Measurements from ENCODE around the gene FMNL2.

Gene FMNL2

DNA sequence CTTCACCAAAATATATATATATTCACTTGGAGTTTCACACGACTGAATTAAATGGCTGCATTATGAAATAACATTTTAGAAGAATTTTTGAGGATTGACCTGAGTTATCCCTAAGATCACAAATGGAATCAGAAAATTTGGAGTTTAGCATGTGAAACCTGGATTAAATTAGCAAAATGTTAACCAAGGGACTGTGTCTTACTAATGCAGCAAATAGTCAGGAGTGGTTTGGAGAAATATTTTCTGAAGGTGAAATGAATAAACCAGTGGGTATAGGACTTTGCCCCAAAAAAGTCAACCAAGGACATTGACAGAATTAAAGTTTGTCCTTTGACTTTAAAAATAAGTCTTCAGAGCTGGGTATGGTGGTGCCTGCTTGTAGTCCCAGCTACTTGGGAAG is 271.1 kb downstream of the FMNL2 start:
- no peak for DNase-seq (ENCODE audit: low read depth in 2 of 2, low spot score in 1 of 2)

DNA sequence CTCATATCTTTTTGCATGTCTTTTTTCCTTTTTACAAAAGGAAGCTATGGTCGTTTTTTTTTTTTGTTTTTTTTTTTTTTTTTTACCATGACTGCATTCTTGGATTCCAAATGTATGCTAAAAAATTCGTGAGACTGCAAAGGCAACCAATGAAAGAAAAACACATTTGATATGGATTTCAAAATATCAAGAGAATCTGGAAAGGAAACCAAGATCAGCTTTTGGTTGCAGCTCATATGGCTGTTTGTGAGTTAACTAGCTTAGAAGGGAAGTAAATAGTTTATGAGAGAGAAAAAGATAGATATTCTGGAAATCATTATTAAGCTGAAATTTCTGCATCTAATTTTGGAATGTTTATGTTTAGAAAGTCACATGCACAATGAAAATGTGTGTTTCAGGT is 272.0 kb downstream of the FMNL2 start:
- no peak for DNase-seq (ENCODE audit: low read depth in 2 of 2, low spot score in 1 of 2)

DNA sequence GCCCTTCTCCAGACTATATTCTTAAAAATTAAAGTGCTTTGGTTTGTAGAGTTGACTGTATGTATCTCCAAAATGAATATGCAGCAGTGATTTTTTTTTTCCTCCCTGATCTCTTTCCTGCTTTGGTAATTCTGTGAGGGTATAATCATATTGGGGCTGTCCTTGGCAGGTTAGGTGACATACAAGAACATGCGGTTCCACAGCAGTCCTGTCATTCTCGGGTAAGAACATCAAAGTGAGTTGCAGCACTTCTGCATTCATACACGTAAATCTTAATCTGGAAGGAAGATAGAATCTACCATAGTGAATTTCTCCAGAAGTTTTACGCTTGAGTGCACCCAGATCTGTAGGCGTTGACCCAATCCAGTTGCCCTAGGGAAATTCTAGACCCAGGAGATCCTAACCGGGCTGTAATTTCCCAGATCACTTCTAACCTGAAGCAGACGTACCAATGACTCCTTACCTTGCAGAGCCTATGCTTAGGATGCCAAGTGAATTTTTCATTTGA is 272.9 kb downstream of the FMNL2 start:
- DNase-seq (ENCODE audit: low read depth in 2 of 2, low spot score in 1 of 2), result no peak

DNA sequence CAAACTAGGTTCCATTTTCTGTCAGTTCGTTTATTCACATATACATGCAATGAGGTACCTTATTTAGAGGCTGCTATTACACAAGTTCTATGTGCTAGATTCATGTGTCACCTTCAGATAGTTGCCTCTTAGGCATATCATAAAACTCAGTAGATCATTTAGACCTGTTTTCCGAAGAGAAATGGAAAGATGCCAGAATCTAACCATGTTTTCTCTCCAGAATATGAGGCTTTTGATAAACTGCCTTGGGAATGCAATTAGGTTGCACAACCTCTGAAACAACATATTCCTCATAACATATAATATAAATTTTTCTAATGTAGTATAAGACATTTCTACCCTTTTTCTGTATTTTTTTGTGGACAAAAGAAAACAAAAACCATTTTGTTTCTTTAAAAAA is 274.2 kb downstream of the FMNL2 start:
- DNase-seq (ENCODE audit: low read depth in 2 of 2, low spot score in 1 of 2), result no peak

DNA sequence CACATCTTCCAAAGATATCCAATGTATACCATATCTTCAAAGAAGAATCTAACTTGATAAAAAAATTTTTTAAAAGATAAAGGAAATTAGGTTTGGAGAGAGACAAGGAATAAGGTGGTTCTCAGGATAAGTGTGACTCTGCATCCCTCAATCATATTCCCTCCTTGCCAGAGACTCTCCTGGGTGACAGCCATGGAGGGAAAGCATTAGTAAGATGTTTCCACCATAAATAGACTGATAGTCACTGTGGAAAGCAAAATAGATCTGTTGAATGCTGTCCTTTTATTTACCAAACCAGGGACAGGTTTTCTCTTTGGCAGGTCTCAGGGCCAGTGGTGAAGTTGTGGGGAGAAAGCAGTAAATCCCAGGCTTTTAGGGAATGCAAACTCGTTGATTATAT is 274.7 kb downstream of the FMNL2 start:
- no peak for DNase-seq (ENCODE audit: low read depth in 2 of 2, low spot score in 1 of 2)

DNA sequence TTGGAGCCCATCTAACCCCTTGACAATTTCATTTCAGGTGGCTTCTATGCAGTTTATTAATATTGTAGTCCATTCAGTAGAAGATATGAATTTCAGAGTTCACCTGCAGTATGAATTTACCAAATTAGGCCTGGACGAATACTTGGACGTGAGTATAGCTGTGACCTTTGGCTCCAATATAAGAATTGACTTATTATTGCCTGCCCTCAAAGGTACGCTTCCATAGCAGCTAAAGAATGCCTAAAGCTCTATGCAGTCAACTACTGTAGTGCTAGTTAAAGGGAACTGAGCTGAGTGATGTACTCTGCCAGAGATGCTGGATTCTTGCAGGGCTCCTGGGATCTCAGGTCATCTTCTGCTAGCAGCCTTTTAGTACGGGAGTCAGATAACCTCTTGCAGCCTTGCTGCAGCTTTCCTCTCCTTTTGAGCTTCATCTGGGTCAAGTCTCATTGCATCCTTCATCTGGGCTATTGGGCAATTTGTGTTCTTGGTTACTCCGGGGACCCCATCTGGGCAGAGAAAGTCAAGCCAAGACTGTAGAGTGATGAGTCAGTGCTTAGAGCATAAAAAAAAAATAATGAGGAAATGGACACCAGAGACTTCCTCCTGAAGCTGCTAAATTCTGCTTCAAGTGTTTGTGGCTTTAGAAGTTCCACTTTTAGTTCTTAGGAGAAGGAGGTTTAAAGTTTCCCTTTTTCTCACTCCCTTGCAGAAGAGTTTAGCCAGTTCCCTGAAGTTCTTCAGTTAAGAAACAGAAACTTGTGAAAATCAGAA is 276.7 kb downstream of the FMNL2 start:
- DNase-seq (ENCODE audit: low read depth in 2 of 2, low spot score in 1 of 2), result no peak

DNA sequence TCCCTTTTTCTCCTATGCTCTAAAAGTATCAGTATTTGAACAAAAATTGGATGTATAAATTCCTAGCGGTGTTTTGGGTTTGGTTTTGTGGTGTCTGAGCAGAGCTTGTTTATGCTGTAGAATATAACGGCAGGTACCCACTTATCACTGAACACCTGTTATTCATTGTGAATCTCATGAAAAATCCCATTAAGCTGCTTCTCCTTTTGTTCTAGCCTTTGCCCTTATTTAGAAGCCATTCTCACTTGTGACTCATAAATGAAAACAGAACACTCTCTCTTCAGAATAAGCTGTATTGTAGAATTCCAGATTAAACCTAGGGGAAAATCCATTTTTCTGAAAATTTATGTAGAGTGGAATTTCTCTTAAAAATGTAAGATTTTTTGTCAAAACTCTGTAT is 278.3 kb downstream of the FMNL2 start:
- DNase-seq (ENCODE audit: low read depth in 2 of 2, low spot score in 1 of 2), result no peak

DNA sequence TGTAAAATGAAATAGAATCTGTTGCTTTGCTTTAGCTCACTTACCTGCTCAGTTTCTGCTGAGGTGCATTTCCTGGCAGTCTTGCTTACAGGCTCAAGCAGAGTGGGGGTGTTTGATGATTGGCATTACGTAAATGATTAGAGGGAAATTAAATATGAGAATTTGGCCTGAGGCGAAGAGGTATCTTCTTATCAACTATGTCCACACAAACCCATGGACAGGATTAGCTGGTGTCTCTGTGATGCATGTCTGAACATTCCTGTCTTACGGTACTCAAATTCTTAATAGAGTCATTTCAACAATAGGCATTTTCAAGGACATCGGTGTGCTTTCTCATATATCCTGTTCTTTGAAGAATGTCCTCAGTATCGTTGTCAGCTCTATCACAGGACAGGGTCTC is 280.2 kb downstream of the FMNL2 start:
- DNase-seq (ENCODE audit: low read depth in 2 of 2, low spot score in 1 of 2), result no peak

DNA sequence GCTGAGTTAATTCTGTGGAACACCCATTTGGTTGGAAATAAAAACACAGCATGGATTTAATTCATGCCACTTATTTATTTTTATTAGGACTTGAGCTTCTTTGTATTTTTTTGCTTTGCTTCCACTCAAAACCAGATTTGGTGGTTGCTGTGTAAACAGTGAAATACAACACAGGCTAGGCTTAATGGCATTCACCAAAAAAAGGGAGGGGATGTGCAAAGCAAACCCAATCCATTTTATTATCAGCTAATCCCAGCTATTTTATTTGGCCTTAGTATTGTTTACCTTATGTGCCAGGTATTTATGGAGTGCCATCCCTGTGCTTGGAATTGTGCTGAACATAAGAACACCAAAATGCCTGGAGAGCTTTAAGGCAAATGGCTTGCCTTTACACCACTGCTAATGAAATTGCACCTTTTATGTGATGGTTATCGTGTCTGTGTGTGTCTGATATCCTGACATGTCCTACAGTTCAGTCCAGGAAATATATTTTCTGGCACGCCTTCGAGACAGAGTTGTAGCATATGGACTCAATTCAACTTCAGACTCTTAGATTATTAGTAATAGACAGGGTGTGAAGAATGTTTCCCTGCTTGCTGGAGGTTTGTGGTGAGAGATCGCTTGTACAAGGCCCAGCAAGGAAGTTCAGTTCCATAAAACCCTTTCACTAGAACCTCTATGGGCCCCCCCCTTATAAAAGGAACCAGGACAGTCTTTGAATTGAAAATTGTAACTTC is 282.6 kb downstream of the FMNL2 start:
- no peak for DNase-seq (ENCODE audit: low read depth in 2 of 2, low spot score in 1 of 2)

DNA sequence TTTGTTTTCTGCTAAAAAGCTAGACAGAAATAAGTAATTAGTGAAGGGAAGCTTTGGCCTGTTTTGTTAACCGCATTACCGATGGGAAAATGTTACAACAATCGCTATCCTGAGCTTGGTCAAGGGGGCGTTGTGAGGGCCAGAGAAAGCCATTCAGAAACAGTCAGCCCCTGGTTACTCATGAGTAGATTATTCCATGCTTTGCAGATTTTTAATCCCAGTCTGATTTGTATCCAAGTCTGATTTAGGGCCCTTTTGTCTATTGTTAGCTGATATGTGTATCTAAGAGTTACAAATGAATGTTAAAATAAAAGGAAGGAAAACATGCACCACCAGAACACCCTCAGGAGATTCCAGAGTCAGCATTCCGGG is 283.2 kb downstream of the FMNL2 start:
- no peak for DNase-seq (ENCODE audit: low read depth in 2 of 2, low spot score in 1 of 2)

DNA sequence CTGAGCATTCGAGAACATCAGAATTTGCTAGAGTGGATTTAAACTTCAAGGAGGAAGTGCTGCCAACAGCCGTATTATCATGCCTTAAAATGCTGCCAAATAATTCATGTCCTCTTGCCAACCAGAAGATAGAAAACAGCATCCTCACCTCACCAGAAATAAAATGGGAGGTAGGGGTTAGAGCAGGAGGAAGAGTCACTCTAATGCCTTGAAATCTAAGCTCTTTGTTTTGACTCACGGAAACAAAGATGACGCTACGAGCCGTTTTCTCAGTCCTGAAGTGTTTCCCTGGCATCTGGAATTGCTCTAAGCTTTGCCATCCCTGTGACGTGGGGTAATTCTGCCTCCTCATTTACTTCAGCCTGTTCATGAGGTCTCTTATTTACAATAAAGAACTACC is 285.2 kb downstream of the FMNL2 start:
- no peak for DNase-seq (ENCODE audit: low read depth in 2 of 2, low spot score in 1 of 2)

DNA sequence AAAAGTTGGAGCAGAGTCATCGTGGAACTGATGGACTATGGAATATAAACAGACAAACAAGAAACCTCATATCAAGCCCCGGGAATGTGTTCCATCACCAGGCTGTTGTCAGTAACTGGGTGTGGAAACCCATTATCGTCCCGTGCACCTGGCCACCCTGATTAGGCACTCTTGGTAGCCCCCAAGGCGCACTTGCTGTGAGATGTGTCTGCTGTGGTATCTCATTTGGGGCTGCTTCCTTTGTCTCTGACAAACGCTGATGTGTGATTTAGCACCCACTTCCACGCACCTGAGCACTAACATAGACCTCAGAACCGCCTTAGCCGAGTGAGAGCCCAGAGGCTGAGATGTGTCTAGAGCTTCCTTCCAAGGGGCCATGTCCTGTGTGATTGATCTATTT is 286.0 kb downstream of the FMNL2 start:
- DNase-seq (ENCODE audit: low read depth in 2 of 2, low spot score in 1 of 2), result no peak

DNA sequence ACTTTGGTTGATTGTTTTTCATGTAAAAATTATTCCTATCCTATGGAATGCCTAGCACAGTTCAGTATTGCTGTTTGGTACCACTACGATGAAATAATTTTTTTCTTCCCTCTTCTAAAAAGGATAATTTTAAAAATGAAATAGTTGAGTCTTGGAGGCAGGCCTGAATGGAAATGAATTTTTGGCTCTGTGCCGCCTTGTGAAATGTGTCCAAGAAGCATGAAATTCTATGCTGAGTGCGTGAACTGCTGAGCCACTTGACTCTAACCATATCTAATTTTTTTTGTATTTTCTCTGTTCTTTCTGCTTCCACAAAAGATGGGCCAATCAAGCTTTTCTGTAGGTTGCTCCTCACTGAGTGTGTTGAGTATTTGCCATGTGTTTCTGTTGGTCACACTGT is 287.2 kb downstream of the FMNL2 start:
- DNase-seq (ENCODE audit: low read depth in 2 of 2, low spot score in 1 of 2), result no peak

DNA sequence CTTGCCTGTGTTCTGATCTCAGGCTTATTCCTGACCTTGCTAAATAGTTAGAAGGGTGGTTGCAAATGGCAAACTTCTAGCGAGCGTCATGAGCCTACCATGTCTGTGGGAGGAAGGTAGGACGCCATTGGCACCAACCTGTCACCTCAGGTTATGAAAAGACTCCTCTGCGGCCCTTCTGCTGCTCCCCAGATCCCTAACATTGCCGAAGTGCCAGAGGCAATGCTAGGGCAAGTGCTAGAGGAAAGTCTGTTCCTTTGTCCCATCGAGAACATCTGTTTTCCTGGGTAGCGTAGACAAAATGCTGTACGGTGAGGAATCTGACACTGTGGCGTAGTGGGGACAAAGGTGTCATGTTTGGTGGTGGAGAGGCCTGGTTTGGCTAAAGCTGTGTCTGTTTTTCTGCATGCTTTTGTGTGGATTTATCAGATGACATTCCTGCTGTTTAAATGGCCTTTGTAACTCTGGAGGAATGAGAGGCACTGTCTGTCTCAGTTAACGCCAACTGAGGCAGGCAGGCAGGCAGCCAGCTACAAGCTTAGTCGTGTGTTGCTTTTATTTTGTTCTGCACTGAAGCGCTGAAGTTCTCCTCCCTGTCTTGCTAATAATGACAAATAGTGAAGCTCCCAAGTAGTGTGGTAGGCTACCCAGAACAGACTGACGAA is 288.2 kb downstream of the FMNL2 start:
- DNase-seq (ENCODE audit: low read depth in 2 of 2, low spot score in 1 of 2), result no peak

DNA sequence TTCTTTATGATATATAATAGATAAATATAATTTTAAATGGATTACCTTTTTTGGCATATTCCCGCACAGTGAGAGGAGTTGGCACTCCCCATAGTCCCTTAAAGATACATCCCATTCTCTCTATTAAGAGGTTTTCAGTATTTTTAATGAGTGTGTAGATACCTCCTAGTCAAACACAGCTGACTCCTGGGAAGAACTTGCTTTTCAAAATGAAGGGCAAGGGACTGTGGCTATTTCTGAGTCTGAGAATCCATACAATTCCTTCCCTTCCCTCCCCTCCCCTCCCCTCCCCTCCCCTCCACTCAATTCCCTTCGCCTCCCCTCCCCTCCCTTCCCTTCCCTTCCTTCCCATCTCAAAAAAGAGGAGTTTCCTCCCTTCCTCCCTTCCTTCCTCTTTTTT is 288.8 kb downstream of the FMNL2 start:
- DNase-seq (ENCODE audit: low read depth in 2 of 2, low spot score in 1 of 2), result no peak

DNA sequence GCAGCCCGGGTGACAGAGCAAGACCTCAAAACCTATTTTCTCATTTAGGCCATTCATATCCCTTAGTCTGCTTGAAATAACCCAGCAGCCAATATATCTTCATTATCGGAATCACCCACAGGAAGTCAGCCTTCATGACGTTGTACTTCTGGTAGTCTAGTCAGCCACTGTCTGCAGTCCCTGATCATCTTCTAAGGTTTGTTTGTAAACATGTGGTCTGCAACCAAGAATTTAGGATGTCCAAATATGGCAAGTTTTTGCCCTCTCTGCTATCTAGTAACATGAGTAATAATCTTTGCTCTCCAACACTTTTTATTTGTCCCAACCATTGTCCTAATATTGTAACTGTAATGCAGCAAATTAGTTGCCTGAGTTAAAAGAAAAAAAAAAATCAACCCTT is 289.8 kb downstream of the FMNL2 start:
- no peak for DNase-seq (ENCODE audit: low read depth in 2 of 2, low spot score in 1 of 2)

DNA sequence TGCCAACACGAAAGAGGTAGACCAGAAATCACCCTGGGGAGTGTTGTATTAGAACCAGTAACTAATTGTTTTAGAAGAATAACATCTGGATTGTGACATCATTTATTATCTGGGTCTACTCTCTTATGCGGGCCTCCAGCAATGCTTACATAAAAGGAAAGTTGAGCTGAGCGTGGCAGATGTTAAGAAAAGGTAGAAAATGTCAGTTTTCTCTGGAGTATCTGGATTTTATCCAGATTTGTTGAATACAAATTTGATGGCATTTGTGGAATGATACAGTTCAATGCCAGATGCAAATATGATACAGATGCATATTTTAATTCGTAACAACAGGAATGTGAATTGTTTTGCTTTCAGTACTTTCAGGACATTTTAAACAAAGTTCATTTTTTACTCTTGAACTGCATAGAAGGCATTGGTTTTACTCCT is 292.0 kb downstream of the FMNL2 start:
- no peak for DNase-seq (ENCODE audit: low read depth in 2 of 2, low spot score in 1 of 2)

DNA sequence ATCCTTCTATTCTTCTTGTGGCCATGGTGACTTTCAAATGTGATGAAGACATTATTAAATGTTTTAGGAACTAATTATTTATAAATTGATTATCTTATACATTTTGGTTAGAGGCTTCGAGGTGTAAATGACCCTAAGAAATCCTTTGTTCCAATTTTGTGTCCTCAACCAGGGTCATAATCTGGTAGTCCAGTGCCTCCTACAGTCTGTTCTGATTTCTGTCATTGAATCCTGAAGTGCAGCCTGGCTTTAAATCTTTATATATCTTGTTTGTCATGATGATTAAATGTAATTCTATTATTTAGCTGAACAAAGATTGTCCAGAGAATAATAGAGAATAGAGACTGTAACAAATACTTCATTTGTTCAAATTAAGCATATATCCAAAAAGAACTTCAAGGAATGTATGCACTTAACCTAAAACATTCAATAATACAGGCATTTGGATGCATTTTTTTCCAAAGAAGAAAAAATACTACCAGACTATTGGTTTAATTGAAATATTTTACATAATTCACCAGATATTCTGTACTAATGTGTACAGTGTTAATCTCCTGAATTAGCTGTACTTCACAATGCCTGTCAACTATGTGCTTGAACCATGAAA is 292.5 kb downstream of the FMNL2 start:
- no peak for DNase-seq (ENCODE audit: low read depth in 2 of 2, low spot score in 1 of 2)

DNA sequence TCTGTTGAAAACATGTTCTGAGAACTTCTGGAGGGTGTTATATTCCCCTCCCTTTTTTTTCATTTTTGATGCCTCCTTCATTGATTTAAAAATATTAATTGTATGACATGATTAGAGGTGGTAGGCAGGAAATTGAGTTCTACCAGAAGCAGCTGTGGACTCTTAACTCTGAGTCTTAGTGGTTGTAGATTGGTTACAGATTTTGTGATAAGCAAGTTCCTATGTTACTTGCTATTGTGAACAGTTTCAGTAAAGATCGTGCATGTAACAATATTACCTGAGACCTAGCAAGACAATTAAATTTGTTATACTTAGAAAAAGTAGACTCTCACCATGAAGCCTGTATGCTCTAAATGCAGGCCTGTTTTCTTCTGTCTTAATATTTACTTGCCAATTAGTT is 294.2 kb downstream of the FMNL2 start:
- no peak for DNase-seq (ENCODE audit: low read depth in 2 of 2, low spot score in 1 of 2)

DNA sequence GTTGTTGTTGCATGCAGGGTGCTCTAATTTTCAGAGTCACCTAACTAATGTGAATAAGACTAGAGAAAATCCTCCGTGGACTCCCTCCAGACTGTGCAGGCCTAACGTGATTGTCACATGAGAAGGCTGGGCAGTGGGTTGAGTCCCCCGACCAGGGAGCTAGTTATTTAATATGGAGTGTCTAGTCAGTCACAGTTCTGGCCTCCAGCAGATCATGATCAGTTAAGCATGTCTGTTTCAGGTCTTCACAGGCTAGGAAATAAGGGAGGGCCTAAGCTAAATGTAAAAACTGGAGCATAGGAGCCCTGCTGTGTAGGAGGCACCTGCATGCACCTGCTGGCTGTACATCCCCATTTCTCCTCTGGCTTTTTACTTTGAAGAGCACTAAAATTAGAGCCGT is 295.5 kb downstream of the FMNL2 start:
- no peak for DNase-seq (ENCODE audit: low read depth in 2 of 2, low spot score in 1 of 2)

DNA sequence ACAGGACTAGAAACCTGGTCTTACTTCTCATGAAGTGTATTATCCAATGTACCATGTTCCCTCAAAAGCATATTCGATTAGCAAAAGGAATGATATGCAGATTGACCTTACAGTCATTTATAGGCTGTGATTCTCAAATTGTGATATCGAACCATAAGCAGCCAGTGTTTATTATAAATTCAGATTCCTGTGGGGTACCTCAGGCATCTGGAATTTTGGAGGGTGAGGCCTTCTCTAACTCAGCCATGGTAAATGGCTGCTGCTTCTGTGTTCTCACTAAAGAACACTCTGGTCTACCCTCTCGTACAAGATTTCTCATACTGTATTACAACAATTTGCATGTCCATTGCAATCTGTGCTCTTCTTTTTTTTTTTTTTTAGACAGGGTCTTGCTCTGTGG is 297.8 kb downstream of the FMNL2 start:
- DNase-seq (ENCODE audit: low read depth in 2 of 2, low spot score in 1 of 2), result no peak

Measured in stimulated activated CD8-positive, alpha-beta memory T cell treated with anti-CD3 and anti-CD28 coated beads, Interleukin-4, amount 100 ng/mL, for 4 hours (primary cell).